Measurements from ENCODE around the gene DGKI.

GRCh38 chr7:137445268-137445667, 401.5 kb downstream of the DGKI start:
- TF ChIP-seq, protein P1, sequence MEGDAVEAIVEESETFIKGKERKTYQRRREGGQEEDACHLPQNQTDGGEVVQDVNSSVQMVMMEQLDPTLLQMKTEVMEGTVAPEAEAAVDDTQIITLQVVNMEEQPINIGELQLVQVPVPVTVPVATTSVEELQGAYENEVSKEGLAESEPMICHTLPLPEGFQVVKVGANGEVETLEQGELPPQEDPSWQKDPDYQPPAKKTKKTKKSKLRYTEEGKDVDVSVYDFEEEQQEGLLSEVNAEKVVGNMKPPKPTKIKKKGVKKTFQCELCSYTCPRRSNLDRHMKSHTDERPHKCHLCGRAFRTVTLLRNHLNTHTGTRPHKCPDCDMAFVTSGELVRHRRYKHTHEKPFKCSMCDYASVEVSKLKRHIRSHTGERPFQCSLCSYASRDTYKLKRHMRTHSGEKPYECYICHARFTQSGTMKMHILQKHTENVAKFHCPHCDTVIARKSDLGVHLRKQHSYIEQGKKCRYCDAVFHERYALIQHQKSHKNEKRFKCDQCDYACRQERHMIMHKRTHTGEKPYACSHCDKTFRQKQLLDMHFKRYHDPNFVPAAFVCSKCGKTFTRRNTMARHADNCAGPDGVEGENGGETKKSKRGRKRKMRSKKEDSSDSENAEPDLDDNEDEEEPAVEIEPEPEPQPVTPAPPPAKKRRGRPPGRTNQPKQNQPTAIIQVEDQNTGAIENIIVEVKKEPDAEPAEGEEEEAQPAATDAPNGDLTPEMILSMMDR (IDR thresholded peaks at IDR 0.05), result no peak
- TF ChIP-seq POLR2AphosphoS5 (IDR thresholded peaks at IDR 0.05) (no peak), EP300 (IDR thresholded peaks at IDR 0.05; ENCODE audit: low read depth) (no peak), POLR2A (IDR thresholded peaks at IDR 0.05) (no peak)
